HL-60/S4 treated with phorbol 12-myristate 13-acetate at 8.2 ng/mL for 4 days and 3 days (cell line): ENCODE data around the gene ARHGAP35.
"Not testable (repeated sequence)": the region's sequence is repeated elsewhere in the genome, so short reads cannot be mapped to it uniquely, and the experiment has no call there.

ENCODE experiments used
- in situ Hi-C: fragments of 300-500 bp; cut with MboI; formaldehyde crosslinking; loops from 2 replicates; pipeline ENCODE4 v1.15.0; 2022; ENCODE audit warnings: low sequenced_read_pairs

Gene ARHGAP35

GRCh38 chr19:46860846-46861690, at the start of gene ARHGAP35:
ARHGAP35 (plus strand) TSS chr19:46860997; CDS start chr19:46918676, 57,679 bp downstream.
- in situ Hi-C loops, result no loop called here

DNA sequence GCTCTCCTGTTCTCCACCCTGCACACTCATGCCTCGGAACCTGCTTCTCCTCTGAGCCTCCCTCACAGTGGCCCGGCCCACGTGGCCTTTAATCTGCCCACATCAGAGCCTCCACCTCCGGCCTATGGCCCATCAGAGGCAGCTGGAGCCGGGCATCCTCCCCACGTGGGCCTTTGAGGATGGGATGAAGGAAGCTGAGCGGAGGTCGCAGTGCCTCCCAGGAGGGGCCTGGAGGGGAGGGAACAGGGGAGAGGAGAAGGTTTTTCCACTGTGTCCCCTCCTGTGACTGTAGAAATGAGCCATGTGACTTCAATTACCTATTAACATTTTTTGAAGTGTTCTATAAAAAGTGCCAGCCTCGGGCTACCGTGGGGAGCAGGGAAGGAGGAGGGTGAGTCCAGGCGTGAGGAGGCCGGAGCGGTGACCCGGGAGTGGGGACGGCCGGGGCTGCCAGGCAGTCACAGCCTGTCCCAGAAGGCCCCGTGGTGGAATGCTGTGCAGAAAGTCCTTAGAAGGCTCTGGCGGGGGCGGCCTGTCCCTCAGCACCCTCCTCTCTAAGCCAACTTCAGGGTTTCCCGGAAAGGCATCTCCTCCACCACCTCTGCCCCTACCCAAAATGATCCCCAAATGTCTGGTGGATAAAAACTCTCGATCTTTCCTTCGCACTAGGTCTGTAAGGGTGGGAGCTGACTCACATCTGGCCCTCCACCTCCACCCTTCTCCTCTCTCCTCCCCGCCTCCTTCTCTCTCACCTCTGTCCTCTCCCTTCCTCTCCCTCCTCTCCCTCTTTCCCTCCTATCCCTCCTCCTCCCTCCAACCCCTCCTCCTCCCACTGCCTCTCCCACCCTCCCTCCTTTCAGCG, 47.6 kb upstream of the ARHGAP35 start:
- in situ Hi-C loops, result no loop called here

DNA sequence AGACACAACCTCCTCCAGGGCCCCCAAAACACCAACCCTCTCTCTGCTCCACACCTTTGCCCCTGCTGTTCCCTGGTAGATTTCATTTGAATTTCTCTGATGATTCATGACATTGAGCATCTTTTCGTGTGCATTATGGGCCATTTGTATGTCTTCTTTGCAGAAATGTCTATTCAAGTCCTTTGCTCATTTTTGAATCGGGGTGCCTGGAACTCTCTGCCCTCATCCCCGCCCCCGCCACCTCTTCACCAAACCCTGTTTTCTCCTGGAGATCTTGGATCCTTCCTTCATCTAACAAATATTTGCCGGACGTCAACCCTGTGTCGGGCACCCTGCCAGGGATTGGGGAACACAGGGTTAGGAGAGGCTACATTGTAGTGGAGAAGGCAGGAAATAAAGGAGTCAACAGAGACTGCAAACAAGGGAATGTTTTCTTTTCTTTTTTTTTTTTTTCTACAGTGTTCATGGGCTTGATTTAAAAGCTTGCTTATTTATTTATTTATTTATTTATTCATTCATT, 46.9 kb upstream of the ARHGAP35 start:
- in situ Hi-C loops, result no loop called here

DNA sequence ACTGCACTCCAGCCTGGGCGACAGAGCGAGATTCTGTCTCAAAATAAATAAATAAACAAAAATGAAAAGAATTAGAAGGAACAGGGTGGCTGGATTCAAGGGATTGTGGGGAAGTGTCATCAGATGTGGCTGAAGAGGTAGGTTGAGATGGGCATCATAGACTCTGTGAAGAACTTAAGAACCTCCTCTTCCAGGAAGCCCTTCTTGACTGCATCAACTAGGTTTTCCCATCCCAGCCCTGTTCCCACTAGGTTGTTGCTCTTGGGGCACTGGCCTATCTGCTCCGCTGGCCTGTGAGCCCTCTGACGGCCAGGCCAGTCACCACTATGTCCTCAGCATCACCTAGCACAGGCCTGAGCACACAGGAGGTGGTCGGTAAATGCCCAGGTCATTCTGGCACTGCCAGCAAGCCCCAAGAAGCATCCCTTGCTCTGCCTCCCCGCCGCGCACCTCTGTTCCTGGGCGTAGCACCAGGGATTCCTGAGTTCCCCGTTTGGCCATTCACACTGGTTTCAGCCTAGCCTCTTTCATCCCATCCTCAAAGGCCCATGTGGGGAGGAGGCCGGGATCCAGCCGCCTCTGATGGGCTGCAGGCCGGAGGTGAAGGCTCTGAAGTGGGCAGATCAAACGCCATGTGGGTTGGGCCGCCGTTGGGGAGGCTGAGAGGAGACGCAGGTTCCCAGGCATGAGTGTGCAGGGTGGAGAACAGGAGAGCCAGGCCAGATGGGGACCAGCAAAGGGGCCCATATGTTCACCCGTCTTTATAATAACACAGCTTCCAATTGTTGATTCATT, 44.8 kb upstream of the ARHGAP35 start:
- in situ Hi-C loops, result no loop called here

DNA sequence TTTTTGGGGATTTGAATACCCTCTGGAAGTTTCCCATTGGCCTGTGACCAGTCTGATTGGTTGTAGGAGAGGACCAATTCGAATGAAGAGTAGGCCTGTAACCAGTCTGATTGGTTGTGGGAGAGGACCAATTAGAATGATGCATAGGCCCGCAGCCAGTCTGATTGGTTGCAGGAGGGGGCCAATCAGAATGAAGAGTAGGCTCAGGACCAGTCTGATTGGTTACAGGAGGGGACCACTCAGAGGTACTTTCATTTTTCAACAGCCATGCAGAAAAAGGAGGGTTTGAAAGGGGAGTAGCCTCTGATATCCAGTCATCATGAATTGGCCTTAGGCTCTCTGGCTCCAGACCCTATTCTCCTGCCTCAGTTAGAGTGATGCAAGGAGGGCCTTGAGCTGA, 42.0 kb upstream of the ARHGAP35 start:
- in situ Hi-C loops, result no loop called here

DNA sequence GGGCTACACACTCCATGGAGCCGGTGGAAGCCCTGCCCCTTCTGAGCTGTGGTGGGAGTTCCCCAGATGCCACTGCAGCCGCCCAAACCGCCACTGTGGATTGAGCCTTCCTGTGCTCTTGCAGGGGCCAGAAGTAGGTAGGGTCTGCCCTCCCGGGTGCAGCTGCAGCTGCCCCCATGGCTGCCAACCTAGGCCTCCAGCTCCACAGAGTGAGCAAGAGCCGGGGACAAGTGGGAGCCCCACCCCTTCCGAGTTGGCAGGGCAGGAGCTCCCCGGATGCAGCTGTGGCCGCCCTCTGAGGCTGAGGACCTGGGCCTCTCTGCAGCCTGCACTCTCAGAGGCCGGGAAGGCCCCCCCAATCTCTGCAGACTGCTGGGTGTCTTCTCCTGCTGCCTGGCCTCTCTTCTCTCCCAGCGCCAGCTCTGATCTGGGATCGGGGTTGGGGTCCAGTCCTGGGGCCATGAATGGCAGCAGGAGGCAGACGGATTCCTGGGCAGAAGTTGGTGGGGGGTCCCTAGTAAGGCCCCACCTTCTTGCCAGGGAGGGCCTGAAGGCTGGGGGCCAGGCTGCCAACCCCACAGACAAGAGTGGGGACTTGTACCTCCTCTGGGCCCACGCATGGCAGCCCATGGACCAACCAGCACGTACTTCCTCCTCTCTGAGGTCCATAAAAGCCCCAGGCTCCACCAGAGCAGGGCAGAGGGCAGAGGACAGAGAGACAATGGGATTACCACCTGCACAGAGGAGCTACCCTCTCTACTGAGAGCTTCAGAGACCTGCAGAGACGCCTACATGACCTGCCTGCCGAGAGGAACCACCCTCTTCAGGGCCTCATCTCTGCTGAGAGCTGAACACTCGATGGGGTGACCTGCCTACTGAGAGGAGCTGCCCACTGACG, 39.0 kb upstream of the ARHGAP35 start:
- in situ Hi-C loops, result no loop called here

DNA sequence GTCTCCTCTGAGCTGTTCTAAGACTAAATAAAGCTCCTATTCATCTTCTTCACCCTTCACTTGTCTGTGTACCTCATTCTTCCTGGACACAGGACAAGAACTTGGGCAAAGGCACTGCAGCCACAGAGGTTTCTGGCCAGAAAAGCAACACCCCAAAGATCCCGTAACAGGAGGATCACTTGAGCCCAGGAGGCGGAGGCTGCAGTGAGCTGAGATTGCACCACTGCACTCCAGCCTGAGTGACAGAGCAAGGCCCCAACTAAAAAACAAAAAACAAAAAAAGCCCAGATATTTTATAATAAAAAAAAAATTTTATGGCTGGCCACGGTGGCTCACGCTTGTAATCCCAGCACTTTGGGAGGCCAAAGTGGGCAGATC, 38.4 kb upstream of the ARHGAP35 start:
- in situ Hi-C loops, result not testable (repeated sequence)

DNA sequence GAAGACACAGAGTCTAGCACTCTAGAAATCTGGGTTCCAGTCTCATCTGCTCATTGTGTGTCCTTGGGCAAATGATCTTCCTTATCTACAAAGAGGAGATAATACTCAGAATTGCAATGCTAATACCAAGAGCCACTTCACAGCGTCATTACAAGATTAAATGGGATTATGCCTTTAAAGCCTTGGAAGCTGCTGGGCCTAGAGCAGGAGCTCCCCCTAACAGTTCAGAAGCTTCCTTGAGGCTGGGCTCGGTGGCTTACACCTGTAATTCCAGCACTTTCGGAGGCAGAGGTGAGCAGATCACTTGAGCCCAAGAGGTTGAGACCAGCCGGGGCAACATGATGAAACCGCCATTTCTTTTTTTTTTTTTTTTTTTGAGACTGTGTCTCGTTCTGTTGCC, 37.7 kb upstream of the ARHGAP35 start:
- in situ Hi-C loops, result no loop called here

GRCh38 chr19:46824890-46825730, 35.7 kb upstream of the ARHGAP35 start:
- in situ Hi-C loops, result no loop called here

DNA sequence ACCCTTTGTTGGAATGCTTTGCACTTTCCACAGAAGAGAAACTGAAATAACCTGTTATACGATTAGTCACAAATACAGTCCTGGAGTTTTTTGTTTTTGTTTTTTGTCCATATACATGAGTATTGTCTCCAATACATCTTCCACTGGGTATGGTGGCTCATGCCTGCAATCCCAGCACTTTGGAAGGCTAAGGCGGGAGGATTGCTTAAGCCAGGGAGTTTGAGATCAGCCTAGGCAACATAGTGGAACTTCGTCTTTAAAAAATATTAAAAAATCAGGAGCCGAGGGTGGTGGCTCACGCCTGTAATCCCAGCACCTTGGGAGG, 35.1 kb upstream of the ARHGAP35 start:
- in situ Hi-C loops, result no loop called here

- in situ Hi-C loops, result no loop called here
Observed at GRCh38 chr19:46828484-46828883, 32.3 kb upstream of the ARHGAP35 start.

- in situ Hi-C loops, result no loop called here
Observed at GRCh38 chr19:46830864-46831263, 29.9 kb upstream of the ARHGAP35 start.

GRCh38 chr19:46834121-46834520, 26.7 kb upstream of the ARHGAP35 start:
- in situ Hi-C loops, result no loop called here

DNA sequence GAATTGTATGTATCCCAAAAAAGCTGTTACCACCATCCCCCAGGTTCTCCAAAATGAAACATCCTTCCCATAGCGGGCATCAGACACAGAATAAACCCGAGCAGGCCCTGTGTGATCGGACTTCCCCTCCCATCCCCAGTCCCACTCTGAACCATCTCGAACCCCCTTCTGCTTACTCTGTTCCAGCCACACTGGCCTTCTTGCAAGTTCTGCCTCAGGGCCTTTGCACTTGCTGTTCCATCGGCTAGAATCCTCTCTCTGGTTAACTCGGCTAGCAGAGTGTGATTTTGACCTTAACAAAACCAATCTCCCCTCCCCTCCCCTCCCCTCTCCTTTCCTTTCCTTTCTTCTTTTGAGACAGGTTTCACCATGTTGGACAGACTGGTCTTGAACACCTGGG, 25.8 kb upstream of the ARHGAP35 start:
- in situ Hi-C loops, result no loop called here

DNA sequence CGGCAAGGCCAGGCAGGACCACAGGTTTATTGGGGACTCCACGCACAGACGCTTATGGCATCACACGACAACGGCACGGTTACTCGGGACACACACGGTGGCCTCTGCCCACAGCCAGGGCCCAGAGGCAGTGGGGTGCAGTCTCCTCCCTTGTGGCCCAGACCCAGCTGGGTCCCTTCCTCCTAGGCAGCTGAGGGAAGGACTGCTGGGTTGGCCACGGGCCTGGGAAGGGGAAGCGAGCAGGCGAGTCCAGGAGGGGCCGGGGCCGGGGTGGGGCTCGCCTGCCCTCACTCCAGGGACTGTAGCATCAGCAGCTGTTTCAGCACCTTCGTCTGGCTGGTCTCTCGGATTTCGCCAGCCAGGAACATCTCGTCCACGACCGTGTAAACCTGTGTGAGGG, 22.6 kb upstream of the ARHGAP35 start:
- in situ Hi-C loops, result no loop called here

GRCh38 chr19:46839752-46840497, 20.9 kb upstream of the ARHGAP35 start:
- in situ Hi-C loops, result no loop called here

- in situ Hi-C loops, result no loop called here
Observed at GRCh38 chr19:46840498-46840942, 20.3 kb upstream of the ARHGAP35 start.

GRCh38 chr19:46841458-46842083, 19.2 kb upstream of the ARHGAP35 start:
- in situ Hi-C loops, result no loop called here
